GM03348 (cell line): ENCODE results near the gene MAGI1.

Experiments used
- DNase-seq: peaks from one replicate; pipeline ENCODE4 v3.0.0; 2012; ENCODE audit warnings: low spot score

Gene MAGI1

GRCh38 chr3:65795166-65795565 lies 243.6 kb downstream of the MAGI1 start:
- DNase-seq, result no peak

GRCh38 chr3:65793495-65794200 lies 245.1 kb downstream of the MAGI1 start:
- no peak for DNase-seq

GRCh38 chr3:65788461-65788860 lies 250.3 kb downstream of the MAGI1 start:
- no peak for DNase-seq

GRCh38 chr3:65787827-65788226 lies 250.9 kb downstream of the MAGI1 start:
- no peak for DNase-seq

GRCh38 chr3:65787340-65787739 lies 251.4 kb downstream of the MAGI1 start:
- DNase-seq, result no peak

GRCh38 chr3:65786890-65787289 lies 251.8 kb downstream of the MAGI1 start:
- no peak for DNase-seq

- peak; percentile 58 for DNase-seq
Observed at GRCh38 chr3:65785065-65785645, 253.6 kb downstream of the MAGI1 start.

- DNase-seq, result no peak
Observed at GRCh38 chr3:65783117-65783516, 255.6 kb downstream of the MAGI1 start.

GRCh38 chr3:65781594-65781993 lies 257.1 kb downstream of the MAGI1 start:
- DNase-seq, result no peak

- no peak for DNase-seq
Observed at GRCh38 chr3:65779390-65779789, 259.3 kb downstream of the MAGI1 start.

- peak; percentile 36 for DNase-seq
Observed at GRCh38 chr3:65778968-65779367, 259.8 kb downstream of the MAGI1 start.

GRCh38 chr3:65777050-65777449 lies 261.7 kb downstream of the MAGI1 start:
- DNase-seq, result no peak

- DNase-seq, result peak; percentile 64
Observed at GRCh38 chr3:65776494-65776893, 262.2 kb downstream of the MAGI1 start.

- DNase-seq, result no peak
Observed at GRCh38 chr3:65776081-65776480, 262.6 kb downstream of the MAGI1 start.

- DNase-seq, result no peak
Observed at GRCh38 chr3:65772758-65773157, 266.0 kb downstream of the MAGI1 start.

GRCh38 chr3:65767551-65767950 lies 271.2 kb downstream of the MAGI1 start:
- DNase-seq, result no peak

- DNase-seq, result no peak
Observed at GRCh38 chr3:65762235-65762580, 276.5 kb downstream of the MAGI1 start.

GRCh38 chr3:65761446-65762234 lies 277.1 kb downstream of the MAGI1 start:
- DNase-seq, result no peak

GRCh38 chr3:65758876-65759598 lies 279.7 kb downstream of the MAGI1 start:
- DNase-seq, result peak; percentile 27

GRCh38 chr3:65758438-65758837 lies 280.3 kb downstream of the MAGI1 start:
- DNase-seq, result no peak

- DNase-seq, result no peak
Observed at GRCh38 chr3:65752636-65753035, 286.1 kb downstream of the MAGI1 start.

GRCh38 chr3:65751123-65751700 lies 287.5 kb downstream of the MAGI1 start:
- DNase-seq, result peak; percentile 50
